ENCODE measurements around the gene ZNF580. TPM values are rescaled to one million over a fixed set of nuclear protein-coding genes. Genes with fewer than 3 reads are reported as not detected.

ZNF580 gene
- total and polyA plus RNA-seq, 2 of the 8 experiments (the other 6 are each of a cell fraction or from before 2014, with no cell fraction given): 12.0 to 24.6 TPM

GRCh38 chr19:55650602-55651230, 9.9 kb downstream of the ZNF580 start (continued):
- TF ChIP-seq CHD7 (IDR thresholded peaks at IDR 0.05; ENCODE audit: insufficient replicate concordance, low read length) (no peak), TAF1 (IDR thresholded peaks at IDR 0.05; ENCODE audit: low read depth, low read length) (no peak), TEAD4 (IDR thresholded peaks at IDR 0.05; ENCODE audit: low read depth, low read length) (no peak), RAD21 (IDR thresholded peaks at IDR 0.05 in 1 of 2, conservative IDR thresholded peaks at IDR 0.05 in 1 of 2; ENCODE audit: low read depth in 2 of 2, low read length in 2 of 2) (no peak), TBP (IDR thresholded peaks at IDR 0.05; ENCODE audit: low read depth, low read length) (no peak), GABPA (IDR thresholded peaks at IDR 0.05; ENCODE audit: borderline replicate concordance, insufficient read depth, low read length) (no peak)

Measured in H1 (cell line).